ENCODE results near the gene CAPS. TPM values are rescaled to one million over a fixed set of nuclear protein-coding genes. Genes with fewer than 3 reads are reported as not detected.

Gene CAPS
- total and polyA plus RNA-seq, 3 donors from 2014 or later: 9.4 to 20.9 (median 13.9) TPM

DNA sequence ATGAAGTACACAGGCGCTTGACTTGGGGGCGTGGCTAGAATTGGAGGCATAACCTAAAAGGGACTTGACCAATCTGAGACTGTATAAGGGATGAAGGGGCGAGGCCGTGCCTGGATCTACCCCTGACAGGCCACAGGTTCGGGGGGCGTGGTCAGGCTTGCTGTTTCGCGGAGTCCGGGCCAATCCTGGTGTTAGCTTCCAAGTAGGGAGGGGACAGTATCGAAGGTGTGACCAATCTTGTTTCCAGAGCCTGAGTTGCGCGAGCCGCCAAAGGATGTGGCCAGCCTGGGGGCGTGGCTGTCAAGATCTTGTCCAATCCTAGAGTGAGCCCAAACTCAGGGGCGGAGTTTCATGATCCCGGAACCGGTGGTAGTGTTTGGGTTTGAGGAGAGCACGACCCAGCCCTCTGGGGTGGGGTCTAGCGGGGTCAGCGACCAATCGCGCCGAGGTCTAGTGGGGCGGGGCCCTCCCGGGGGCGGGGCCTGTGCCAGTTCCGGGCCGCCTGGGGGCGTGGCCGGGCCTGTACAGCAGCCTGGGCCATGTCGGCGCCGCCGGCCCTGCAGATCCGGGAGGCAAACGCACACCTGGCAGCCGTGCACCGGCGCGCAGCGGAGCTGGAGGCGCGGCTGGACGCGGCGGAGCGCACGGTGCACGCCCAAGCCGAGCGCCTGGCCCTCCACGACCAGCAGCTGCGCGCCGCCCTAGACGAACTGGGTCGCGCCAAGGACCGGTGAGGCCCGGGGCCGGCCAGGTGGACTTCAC lies 9.5 kb upstream of the CAPS start, which contains the start of gene VMAC:
Gene VMAC (plus strand): TSS at position 521 of the 762 bp plus-strand sequence. CDS start 19 bp downstream, at position 540.
- 0 to 1% methylated on average over 10 to 32 of the region's 61 CpGs for WGBS, 2 donors
- H3K9me3 ChIP-seq: no peaks in the 10 kb centered on the region
- H3K27me3 ChIP-seq: no peaks in the 10 kb centered on the region
- peaks cover 15% of the 10 kb centered on the region for H3K4me1 ChIP-seq
- peak; percentile 100 for DNase-seq
- H3K4me3 ChIP-seq: peak within 1 kb of the TSS; percentile 95 to 97
- no peaks in the 10 kb centered on the region for H3K36me3 ChIP-seq (ENCODE audit: low read depth, missing control alignments)
- H3K27ac ChIP-seq: peak within 1 kb of the TSS; percentile 73 to 89
- TF ChIP-seq POLR2A (IDR thresholded peaks at IDR 0.05): no peak
- TF ChIP-seq, protein P1, sequence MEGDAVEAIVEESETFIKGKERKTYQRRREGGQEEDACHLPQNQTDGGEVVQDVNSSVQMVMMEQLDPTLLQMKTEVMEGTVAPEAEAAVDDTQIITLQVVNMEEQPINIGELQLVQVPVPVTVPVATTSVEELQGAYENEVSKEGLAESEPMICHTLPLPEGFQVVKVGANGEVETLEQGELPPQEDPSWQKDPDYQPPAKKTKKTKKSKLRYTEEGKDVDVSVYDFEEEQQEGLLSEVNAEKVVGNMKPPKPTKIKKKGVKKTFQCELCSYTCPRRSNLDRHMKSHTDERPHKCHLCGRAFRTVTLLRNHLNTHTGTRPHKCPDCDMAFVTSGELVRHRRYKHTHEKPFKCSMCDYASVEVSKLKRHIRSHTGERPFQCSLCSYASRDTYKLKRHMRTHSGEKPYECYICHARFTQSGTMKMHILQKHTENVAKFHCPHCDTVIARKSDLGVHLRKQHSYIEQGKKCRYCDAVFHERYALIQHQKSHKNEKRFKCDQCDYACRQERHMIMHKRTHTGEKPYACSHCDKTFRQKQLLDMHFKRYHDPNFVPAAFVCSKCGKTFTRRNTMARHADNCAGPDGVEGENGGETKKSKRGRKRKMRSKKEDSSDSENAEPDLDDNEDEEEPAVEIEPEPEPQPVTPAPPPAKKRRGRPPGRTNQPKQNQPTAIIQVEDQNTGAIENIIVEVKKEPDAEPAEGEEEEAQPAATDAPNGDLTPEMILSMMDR (IDR thresholded peaks at IDR 0.05): no peak
- intact Hi-C loops (cut with DNase I; ENCODE audit: low total_unique reads): loop anchor here (10.0 kb wide), 1 partner anchor 120 kb away; the partner anchor contains the start of gene PRR22

DNA sequence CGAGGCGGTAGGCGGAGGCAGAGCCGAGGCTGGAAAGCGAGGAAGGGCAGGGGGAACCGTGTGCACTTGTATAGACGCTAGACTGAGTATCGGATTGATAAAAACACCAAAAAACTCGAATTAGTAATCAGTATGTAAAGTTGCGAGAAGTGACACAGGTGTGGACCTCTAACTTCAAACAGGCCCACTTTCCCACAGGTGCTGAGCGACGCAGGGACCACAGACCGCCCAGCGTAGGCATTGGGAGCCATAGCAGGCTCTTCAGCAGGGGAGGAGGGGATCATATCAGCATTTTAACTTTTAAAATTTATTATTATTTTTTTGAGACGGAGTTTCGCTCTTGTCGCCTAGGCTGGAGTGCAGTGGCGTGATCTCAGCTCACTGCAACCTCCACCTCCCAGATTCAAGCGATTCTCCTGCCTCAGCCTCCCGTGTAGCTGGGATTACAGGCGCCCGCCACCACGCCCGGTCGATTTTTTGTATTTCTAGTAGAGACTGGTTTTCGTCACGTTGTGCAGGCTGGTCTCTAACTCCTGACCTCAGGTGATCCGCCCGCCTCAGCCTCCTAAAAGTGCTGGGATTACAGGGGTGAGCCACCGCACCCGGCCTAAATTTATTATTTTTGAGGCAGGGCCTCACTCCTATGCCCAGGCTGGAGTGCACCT lies 8.8 kb upstream of the CAPS start:
- peak overlapping the region in 1 of 2 donors; percentile 89 for H3K27ac ChIP-seq
- intact Hi-C loops (cut with DNase I; ENCODE audit: low total_unique reads): loop anchor here (10.0 kb wide), 1 partner anchor 120 kb away; the partner anchor contains the start of gene PRR22
- TF ChIP-seq, protein P1 (IDR thresholded peaks at IDR 0.05): no peak
- TF ChIP-seq POLR2A (IDR thresholded peaks at IDR 0.05): no peak
- H3K4me1 ChIP-seq: peaks cover 15% of the 10 kb centered on the region
- no peaks in the 10 kb centered on the region for H3K36me3 ChIP-seq (ENCODE audit: low read depth, missing control alignments)
- peak overlapping the region; percentile 95 to 97 for H3K4me3 ChIP-seq
- 34 to 47% methylated on average over 30 to 31 of the region's 31 CpGs for WGBS, 2 donors
- no peaks in the 10 kb centered on the region for H3K9me3 ChIP-seq
- H3K27me3 ChIP-seq: no peaks in the 10 kb centered on the region
- no peak for DNase-seq

GRCh38 chr19:5907241-5907640 lies 6.8 kb upstream of the CAPS start:
- TF ChIP-seq, protein P1 (IDR thresholded peaks at IDR 0.05): no peak
- TF ChIP-seq POLR2A (IDR thresholded peaks at IDR 0.05): no peak
- peaks cover 15% of the 10 kb centered on the region for H3K4me1 ChIP-seq
- no peaks in the 10 kb centered on the region for H3K9me3 ChIP-seq
- no peak for DNase-seq
- no peaks in the 10 kb centered on the region for H3K36me3 ChIP-seq (ENCODE audit: low read depth, missing control alignments)
- H3K27me3 ChIP-seq: no peaks in the 10 kb centered on the region
- intact Hi-C loops (cut with DNase I; ENCODE audit: low total_unique reads): loop anchor here (10.0 kb wide), 1 partner anchor 122 kb away; the partner anchor contains the start of gene PRR22
- H3K4me3 ChIP-seq: no peak overlapping the region
- WGBS, 2 donors: 44 to 72% methylated on average over 1 to 5 of the region's 5 CpGs
- no peak overlapping the region for H3K27ac ChIP-seq

GRCh38 chr19:5908773-5909442 lies 5.1 kb upstream of the CAPS start:
- 71 to 81% methylated on average over 2 to 14 of the region's 14 CpGs for WGBS, 2 donors
- H3K36me3 ChIP-seq (ENCODE audit: low read depth, missing control alignments): no peaks in the 10 kb centered on the region
- H3K4me1 ChIP-seq: peaks cover 10% of the 10 kb centered on the region
- DNase-seq: no peak
- intact Hi-C loops (cut with DNase I; ENCODE audit: low total_unique reads): loop anchor here (10.0 kb wide), 1 partner anchor 124 kb away; the partner anchor contains the start of gene PRR22
- no peak overlapping the region for H3K4me3 ChIP-seq
- TF ChIP-seq, protein P1 (IDR thresholded peaks at IDR 0.05): no peak
- TF ChIP-seq POLR2A (IDR thresholded peaks at IDR 0.05): no peak
- no peaks in the 10 kb centered on the region for H3K27me3 ChIP-seq
- H3K9me3 ChIP-seq: no peaks in the 10 kb centered on the region
- H3K27ac ChIP-seq: no peak overlapping the region
